OCI-LY1 (cell line): ENCODE measurements around the gene C2CD2L.

ENCODE experiments used
- CTCF ChIP-seq: fragments of 200-600 bp; sonication (generic), shearing (Covaris generic); IDR thresholded peaks from 2 replicates; pipeline ENCODE4 v1.5.1; 2017; ENCODE audit warnings: mild to moderate bottlenecking, antibody characterized with exemption, low read length, moderate library complexity, mixed read lengths
- EZH2 ChIP-seq: fragments of 200-600 bp; sonication (generic), shearing (Covaris generic); IDR thresholded peaks from 2 replicates; pipeline ENCODE4 v1.8.0; 2017; ENCODE audit warnings: borderline replicate concordance, mixed run types, mild to moderate bottlenecking, antibody characterized with exemption, low read length, moderate library complexity, mixed read lengths

GRCh38 chr11:119154178-119154577, 47.0 kb downstream of the C2CD2L start:
- TF ChIP-seq CTCF: no peak
- no peak for TF ChIP-seq EZH2
